HG03439 (cell line): ENCODE measurements around the gene HCLS1.
"Not testable (repeated sequence)": the region's sequence is repeated elsewhere in the genome, so short reads cannot be mapped to it uniquely, and the experiment has no call there.

ENCODE experiments used
- ATAC-seq: cut with Tn5 transposase; IDR thresholded peaks from one replicate; pipeline ENCODE4 v1.9.1; 2021; ENCODE audit warnings: mild to moderate bottlenecking, moderate library complexity; ENCODE audit not compliant: unreplicated experiment

The HCLS1 gene, protein sequence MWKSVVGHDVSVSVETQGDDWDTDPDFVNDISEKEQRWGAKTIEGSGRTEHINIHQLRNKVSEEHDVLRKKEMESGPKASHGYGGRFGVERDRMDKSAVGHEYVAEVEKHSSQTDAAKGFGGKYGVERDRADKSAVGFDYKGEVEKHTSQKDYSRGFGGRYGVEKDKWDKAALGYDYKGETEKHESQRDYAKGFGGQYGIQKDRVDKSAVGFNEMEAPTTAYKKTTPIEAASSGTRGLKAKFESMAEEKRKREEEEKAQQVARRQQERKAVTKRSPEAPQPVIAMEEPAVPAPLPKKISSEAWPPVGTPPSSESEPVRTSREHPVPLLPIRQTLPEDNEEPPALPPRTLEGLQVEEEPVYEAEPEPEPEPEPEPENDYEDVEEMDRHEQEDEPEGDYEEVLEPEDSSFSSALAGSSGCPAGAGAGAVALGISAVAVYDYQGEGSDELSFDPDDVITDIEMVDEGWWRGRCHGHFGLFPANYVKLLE

GRCh38 chr3:121660356-121661171 lies at the start of gene HCLS1:
Gene HCLS1, minus strand, starts transcription at chr3:121660903. Its CDS starts 2,556 bp downstream, at chr3:121658347.
- ATAC-seq: peak; percentile 77

GRCh38 chr3:121710347-121710746 lies 49.6 kb upstream of the HCLS1 start:
- no peak for ATAC-seq

- ATAC-seq: no peak
Measured at GRCh38 chr3:121707531-121708273, 47.0 kb upstream of the HCLS1 start.

DNA sequence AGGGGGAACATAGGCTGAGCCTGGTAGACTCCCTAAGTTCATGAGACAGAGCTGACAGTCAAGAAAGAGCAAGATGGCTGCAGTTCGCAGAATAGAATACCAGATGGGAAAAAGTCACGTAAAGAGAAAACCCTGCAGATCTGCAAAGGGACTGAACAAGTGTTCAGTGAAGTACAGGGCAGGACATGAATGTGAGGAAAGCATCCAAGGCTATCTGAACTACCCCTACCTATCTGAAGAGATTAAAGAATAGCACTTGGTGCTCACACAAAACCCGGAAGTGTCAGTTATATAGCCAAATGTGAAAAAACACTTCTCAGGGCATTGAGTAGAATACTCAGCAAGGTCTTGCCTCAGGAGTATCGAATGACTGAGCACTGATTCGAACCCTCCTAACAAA lies 44.8 kb upstream of the HCLS1 start:
- ATAC-seq: no peak

DNA sequence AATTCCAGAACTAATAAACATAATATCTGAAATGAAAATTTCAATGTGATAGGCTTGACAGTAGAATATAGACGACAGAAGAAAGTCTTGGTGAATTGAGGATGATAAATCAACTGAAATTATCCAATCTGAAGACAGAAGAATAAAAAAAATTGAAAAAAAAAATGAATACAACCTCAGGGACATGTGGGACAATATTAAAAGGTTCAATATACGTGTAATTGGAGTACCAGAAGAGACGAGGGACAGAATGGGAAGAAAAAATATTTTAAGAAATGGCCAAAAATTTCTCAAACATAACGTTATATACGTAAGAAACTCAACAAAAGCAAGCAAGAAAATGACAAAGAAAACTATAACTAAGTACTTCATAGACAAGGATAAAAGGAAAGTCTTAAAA lies 43.3 kb upstream of the HCLS1 start:
- no peak for ATAC-seq

GRCh38 chr3:121698901-121699300 lies 38.2 kb upstream of the HCLS1 start:
- ATAC-seq: no peak

- no peak for ATAC-seq
Measured at GRCh38 chr3:121698476-121698875, 37.8 kb upstream of the HCLS1 start.

GRCh38 chr3:121696186-121696585 lies 35.5 kb upstream of the HCLS1 start:
- no peak for ATAC-seq

DNA sequence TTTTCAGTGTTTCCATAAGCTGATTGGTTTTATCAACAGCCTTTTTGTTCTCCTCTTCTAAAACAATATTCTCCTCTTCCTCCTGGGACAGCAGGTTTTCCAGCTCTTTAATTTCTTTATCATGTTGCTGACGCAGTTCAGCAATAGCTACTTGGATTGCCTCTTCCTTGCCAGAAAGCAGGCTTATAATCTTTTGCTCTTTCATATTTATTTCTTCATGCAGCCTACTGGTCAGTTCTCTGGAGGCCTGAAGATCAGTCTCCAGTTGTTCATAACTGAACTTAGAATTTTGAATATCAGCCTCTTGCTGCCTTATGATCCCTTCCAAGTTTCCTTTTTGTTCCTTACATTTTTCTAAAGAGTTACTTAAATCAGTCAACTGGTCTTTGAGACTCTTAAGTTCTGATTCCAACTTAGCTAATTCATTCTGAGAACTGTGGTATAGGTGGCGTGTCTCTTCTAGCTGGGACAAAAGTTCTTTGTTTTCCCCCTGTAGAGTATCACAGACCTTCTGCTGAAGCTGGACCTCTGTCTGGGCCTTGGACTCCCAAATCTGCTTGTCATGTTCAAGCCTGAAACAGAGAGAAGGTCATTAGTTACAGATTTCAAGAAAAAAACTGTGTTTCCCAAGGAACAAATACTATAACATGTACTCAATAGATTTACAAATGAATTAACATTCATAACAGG lies 31.5 kb upstream of the HCLS1 start:
- no peak for ATAC-seq

GRCh38 chr3:121690777-121691405 lies 30.2 kb upstream of the HCLS1 start:
- ATAC-seq: peak; percentile 66

GRCh38 chr3:121688747-121689146 lies 28.0 kb upstream of the HCLS1 start:
- ATAC-seq: not testable (repeated sequence)

- ATAC-seq: no peak
Measured at GRCh38 chr3:121681792-121682191, 21.1 kb upstream of the HCLS1 start.

DNA sequence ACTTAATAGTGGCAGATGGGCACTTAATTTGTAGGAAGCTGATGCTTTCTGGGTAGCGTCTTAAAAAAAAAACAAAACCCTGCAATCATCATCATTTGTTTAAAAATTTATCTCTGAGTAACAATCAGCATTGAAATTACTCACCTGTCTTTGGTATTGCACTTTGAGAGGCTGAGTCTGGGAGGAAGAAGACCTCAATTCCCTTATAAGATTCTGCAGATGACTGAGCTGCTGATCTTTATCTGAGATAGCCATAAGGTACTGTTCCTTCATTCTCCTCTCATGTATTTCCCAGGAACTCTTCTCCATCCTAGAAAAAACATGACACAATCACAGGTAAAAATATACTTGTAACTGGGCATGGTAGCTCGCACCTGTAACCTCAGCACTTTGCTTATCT lies 16.4 kb upstream of the HCLS1 start:
- no peak for ATAC-seq

GRCh38 chr3:121670676-121671075 lies 10.0 kb upstream of the HCLS1 start:
- ATAC-seq: no peak

- ATAC-seq: no peak
Measured at GRCh38 chr3:121667333-121667732, 6.6 kb upstream of the HCLS1 start.

DNA sequence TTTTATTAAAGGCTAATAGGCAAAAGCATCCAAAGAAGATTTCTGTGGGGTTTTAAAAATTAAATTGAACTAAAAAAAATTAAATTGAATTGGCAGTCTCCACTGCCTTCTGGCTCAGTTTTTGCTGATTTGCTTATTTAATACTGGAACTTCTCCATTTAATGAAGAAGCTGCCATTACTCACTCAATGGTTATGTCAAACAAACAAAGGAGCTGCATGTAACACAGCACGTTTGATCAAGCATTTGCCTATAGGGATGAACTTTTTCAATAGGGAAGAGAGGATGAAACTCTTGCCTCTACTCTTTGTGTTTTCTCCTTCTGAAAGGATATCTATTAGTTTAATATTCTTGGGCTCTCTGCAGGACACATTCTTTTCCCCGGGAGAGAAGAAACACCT lies 4.8 kb upstream of the HCLS1 start:
- no peak for ATAC-seq

- no peak for ATAC-seq
Measured at GRCh38 chr3:121663171-121663847, 2.6 kb upstream of the HCLS1 start.

DNA sequence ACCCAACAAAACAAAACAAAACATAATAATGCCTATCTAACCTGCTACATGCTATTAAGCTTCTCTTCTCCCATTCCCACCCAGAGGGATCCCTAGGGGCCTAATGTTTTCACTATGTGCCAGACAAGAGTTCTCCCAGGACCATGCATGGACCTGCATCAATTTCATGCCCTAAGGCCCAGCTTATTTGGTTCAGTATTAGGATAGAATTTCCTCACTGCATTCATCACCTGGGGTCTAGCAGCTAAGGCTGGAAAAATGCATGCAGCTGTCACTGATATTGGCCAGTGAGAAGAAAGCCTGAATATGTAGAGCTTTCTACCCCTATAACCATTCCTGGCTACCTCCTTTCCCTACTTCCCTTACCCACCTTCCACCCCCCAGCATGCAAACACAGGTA lies 2.0 kb upstream of the HCLS1 start:
- no peak for ATAC-seq

DNA sequence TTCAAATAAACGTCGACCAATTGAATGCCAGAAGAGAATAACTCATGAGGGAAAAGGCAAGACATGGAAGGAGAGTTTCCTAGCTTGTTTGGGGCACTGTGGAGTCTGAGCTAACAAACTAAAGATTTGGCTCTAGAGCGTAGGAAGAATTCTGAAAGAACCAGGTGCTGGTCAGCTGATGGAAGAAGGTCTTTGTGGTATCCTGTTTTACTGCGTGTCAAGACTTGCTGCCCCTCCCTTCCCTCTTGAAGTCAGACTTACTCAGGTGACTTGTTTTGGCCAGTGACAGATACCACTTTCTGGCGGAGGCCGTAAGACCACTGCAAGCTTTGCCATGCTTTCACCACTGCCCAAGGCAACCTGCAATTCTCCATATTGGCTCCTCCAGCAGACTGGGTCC lies 673 bp upstream of the HCLS1 start:
- no peak for ATAC-seq

- ATAC-seq: no peak
Measured at GRCh38 chr3:121659586-121659985, 1.1 kb downstream of the HCLS1 start.
